K562 (cell line): ENCODE data around the gene SDC1. TPM values are rescaled to one million over a fixed set of nuclear protein-coding genes. Genes with fewer than 3 reads are reported as not detected.

Source experiments
- ATAC-seq: fragments of 200-7000 bp; cut with Tn5 transposase; 3 replicates; pipeline ENCODE4 v1.9.1; 2020; ENCODE audit warnings: moderate library complexity
- BruUV-seq: library from RNA; stranded (reverse); fragments of 400-500 nt; replicated peaks from 2 replicates; lab custom pipeline; 2021; lab: Mats Ljungman, UMichigan
- CTCF ChIA-PET: fragments of 300-600 bp; formaldehyde crosslinking; extraction: SDS; loops from one replicate; lab custom pipeline; 2021; ENCODE audit warnings: low intra/inter-chr PET ratio; lab: Yijun Ruan, JAX
- POLR2A ChIA-PET: fragments of 300-600, 350-650 bp; sonication (Branson Sonifier 250); formaldehyde crosslinking; extraction: SDS; loops from one replicate; lab custom pipeline; 2021; ENCODE audit warnings: antibody characterized with exemption, inconsistent platforms; lab: Yijun Ruan, JAX
- DNase-seq, 4 experiments: peaks; one replicate each; pipeline versions ENCODE4 v3.0.0 to v3.0.0-alpha.2; 2011 to 2018; ENCODE audit warnings: low spot score in 3 of 4, mixed read lengths in 3 of 4; ENCODE audit errors: extremely low read depth in 1 of 4
- FAIRE-seq: peaks from 2 replicates; lab custom pipeline; 2011; peaks lifted over from hg19 to GRCh38; lab: Jason Lieb, UNC
- H2AFZ ChIP-seq: 2 replicates; pipeline ENCODE4 v1.6.0; 2011; ENCODE audit warnings: low read depth, low read length, control low read depth, inconsistent platforms
- H3K27ac ChIP-seq: fragments of 200-600 bp; 3 replicates; pipeline ENCODE4 v1.8.0; 2011; ENCODE audit warnings: low read depth, mild to moderate bottlenecking, control low read depth, inconsistent platforms, low read length, moderate library complexity, mixed read lengths; ENCODE audit errors: extremely low read depth
- H3K27me3 ChIP-seq, 2 experiments: fragments of 300-600 bp in 1 of 2; 2 replicates in 1 of 2; 3 replicates in 1 of 2; pipeline versions ENCODE4 v1.6.0 to v1.8.0; 2011; ENCODE audit warnings: inconsistent platforms in 2 of 2, low read length in 2 of 2, mild to moderate bottlenecking in 1 of 2, mixed read lengths in 1 of 2, moderate library complexity in 1 of 2; ENCODE audit not compliant: control insufficient read depth in 2 of 2, insufficient read depth in 2 of 2
- H3K36me3 ChIP-seq: fragments of 300-600 bp; 3 replicates; pipeline ENCODE4 v1.8.0; 2011; ENCODE audit warnings: mild to moderate bottlenecking, low read length, inconsistent platforms; ENCODE audit not compliant: control insufficient read depth, insufficient read depth
- H3K4me1 ChIP-seq, 2 experiments: fragments of 200-600 bp in 1 of 2; replicated peaks in 1 of 2; 2 replicates in 1 of 2; 3 replicates in 1 of 2; pipeline versions ENCODE4 v1.5.1 to v1.8.0; 2011; ENCODE audit warnings: inconsistent platforms in 2 of 2, low read length in 2 of 2, mild to moderate bottlenecking in 1 of 2, mixed read lengths in 1 of 2, moderate library complexity in 1 of 2; ENCODE audit not compliant: control insufficient read depth in 2 of 2, insufficient read depth in 2 of 2
- H3K4me2 ChIP-seq: 2 replicates; pipeline ENCODE4 v1.6.1; 2011; ENCODE audit warnings: low read length, control low read depth, inconsistent platforms, mixed read lengths; ENCODE audit not compliant: insufficient read depth
- H3K4me3 ChIP-seq: fragments of 200-600 bp; sonication (generic), shearing (Covaris generic); 2 replicates; pipeline ENCODE4 v1.5.1; 2016; ENCODE audit warnings: control low read depth, inconsistent platforms
- H3K79me2 ChIP-seq: fragments of 200-600 bp; 3 replicates; pipeline ENCODE4 v1.8.0; 2011; ENCODE audit warnings: low read length, inconsistent platforms; ENCODE audit not compliant: control insufficient read depth, insufficient read depth
- H3K9ac ChIP-seq, 2 experiments: 2 replicates each; pipeline versions ENCODE4 v1.6.0 to v1.6.1; 2011; ENCODE audit warnings: low read depth in 2 of 2, low read length in 2 of 2, control low read depth in 1 of 2, inconsistent platforms in 1 of 2, mild to moderate bottlenecking in 1 of 2, mixed read lengths in 1 of 2; ENCODE audit not compliant: insufficient read depth in 1 of 2
- H3K9me1 ChIP-seq: one replicate; pipeline ENCODE4 v1.6.0; 2011; ENCODE audit warnings: inconsistent platforms, mild to moderate bottlenecking, low read length, moderate library complexity; ENCODE audit not compliant: control insufficient read depth, insufficient read depth
- H3K9me3 ChIP-seq: replicated peaks from 2 replicates; pipeline ENCODE4 v1.5.1; 2011; ENCODE audit warnings: low read depth, low read length, inconsistent platforms; ENCODE audit not compliant: control insufficient read depth, insufficient read depth
- H4K20me1 ChIP-seq: replicated peaks from 2 replicates; pipeline ENCODE4 v1.6.1; 2011; ENCODE audit warnings: low read length, inconsistent platforms, mixed read lengths; ENCODE audit not compliant: control insufficient read depth, insufficient read depth
- CXXC5 ChIP-seq: fragments of 250-450 bp; sonication (Bioruptor Pico); IDR thresholded peaks from 2 replicates; pipeline ENCODE4 v1.8.0; 2022; ENCODE audit warnings: inconsistent platforms, mild to moderate bottlenecking, moderate library complexity
- DEAF1 ChIP-seq: fragments of 450-650 bp; formaldehyde crosslinking; IDR thresholded peaks from 2 replicates; pipeline ENCODE4 v1.4.0; 2020; ENCODE audit warnings: mild to moderate bottlenecking, moderate library complexity
- DMBX1 ChIP-seq: fragments of 250-450 bp; sonication (Bioruptor Pico); IDR thresholded peaks from 2 replicates; pipeline ENCODE4 v1.8.0; 2022; ENCODE audit warnings: inconsistent platforms, mild to moderate bottlenecking, moderate library complexity, borderline replicate concordance
- KLF10 ChIP-seq: fragments of 250-450 bp; sonication (Bioruptor Pico); IDR thresholded peaks from 2 replicates; pipeline ENCODE4 v1.6.1; 2021; ENCODE audit warnings: matching md5 sums
- MTA3 ChIP-seq: fragments of 450-650 bp; formaldehyde crosslinking; IDR thresholded peaks from 2 replicates; pipeline ENCODE4 v1.6.1; 2017; ENCODE audit warnings: mild to moderate bottlenecking, borderline replicate concordance
- RB1 ChIP-seq: fragments of 450-650 bp; IDR thresholded peaks from 2 replicates; pipeline ENCODE4 v1.6.1; 2017; ENCODE audit warnings: low read depth, mild to moderate bottlenecking
- REST ChIP-seq, 2 experiments: fragments of 450-650 bp; formaldehyde crosslinking in 1 of 2; IDR thresholded peaks; 2 replicates each; pipeline versions ENCODE4 v1.4.0 to v1.6.1; 2014 to 2020; ENCODE audit warnings: mild to moderate bottlenecking in 2 of 2, borderline replicate concordance in 1 of 2, low read depth in 1 of 2
- SP1 ChIP-seq: sonication (generic); formaldehyde crosslinking; IDR thresholded peaks from 2 replicates; pipeline ENCODE4 v1.8.1; 2022; ENCODE audit warnings: mild to moderate bottlenecking, missing genetic modification reagents
- TEAD1 ChIP-seq, 2 experiments: fragments of 450-650 bp in 1 of 2; sonication (generic) in 1 of 2; formaldehyde crosslinking; IDR thresholded peaks; 2 replicates each; pipeline versions ENCODE4 v1.4.0 to v1.8.0; 2020 to 2022; ENCODE audit warnings: mild to moderate bottlenecking in 2 of 2, missing genetic modification reagents in 1 of 2
- ZFX ChIP-seq: sonication (generic); formaldehyde crosslinking; IDR thresholded peaks from 2 replicates; pipeline ENCODE4 v1.8.0; 2022; ENCODE audit warnings: mild to moderate bottlenecking, missing genetic modification reagents, moderate library complexity
- WGBS: fragments of 100-300 bp; shearing (Covaris generic); methylation state at CpG from one replicate; pipeline ENCODE4 v1.1.6; 2016; ENCODE audit warnings: low coverage, mixed read lengths; ENCODE audit not compliant: insufficient coverage; ENCODE audit errors: missing lambda C conversion rate; 5-methylcytosine and 5-hydroxymethylcytosine counted together
- in situ Hi-C: fragments of 300-500 bp; cut with MboI; formaldehyde crosslinking; loops from 4 replicates; pipeline ENCODE4 v1.15.0; 2018; ENCODE audit warnings: inconsistent platforms, mixed read lengths
- intact Hi-C: fragments of 100-400 bp; cut with micrococcal nuclease; formaldehyde crosslinking; loops from 2 replicates; pipeline ENCODE4 v1.14.2; 2022
- polyA plus RNA-seq, 8 experiments: library from polyadenylated mRNA; depleted of rRNA in 4 of 8; stranded (reverse) in 5 of 8; unstranded in 3 of 8; fragments of >200 nt; fragmentation: Nextera tagmentation in 2 of 8; fragmentation: Illumina TruSeq in 1 of 8; extraction: Ambion mirVana in 2 of 8; extraction: Trizol in 1 of 8; gene quantifications; 2 replicates each; pipeline versions ENCODE4 v1.2.1 to v1.2.3, GENCODE V29; 2011 to 2014; ENCODE audit warnings: inconsistent platforms in 1 of 8, missing spikeins in 1 of 8
- total RNA-seq, 7 experiments: library from RNA; depleted of rRNA in 6 of 7; stranded (reverse); fragments of >200 nt in 6 of 7; fragmentation: Illumina TruSeq in 2 of 7; extraction: Trizol in 2 of 7; gene quantifications; 2 replicates each; pipeline versions ENCODE4 v1.2.1 to v1.2.3, GENCODE V29; 2011 to 2021; ENCODE audit warnings: low replicate concordance in 1 of 7

The SDC1 gene
- total and polyA plus RNA-seq, 9 of the 15 experiments (the other 6 are each of a cell fraction or from before 2014, with no cell fraction given): 0.06 to 2.7 (median 0.49) TPM

GRCh38 chr2:20225294-20226151 is 593 bp upstream of the SDC1 start:
- DNase-seq: peak; percentile 67 to 78 (median 76)
- Histone ChIP-seq H3K27ac (no peak overlapping the region), H3K9me1 (no peaks in the 10 kb centered on the region), H3K4me1 (peaks cover 0 to 29% of the 10 kb centered on the region in 2 experiments; a peak in 2 of 5 replicates), H3K79me2 (no peaks in the 10 kb centered on the region), H3K27me3 (peaks cover 15 to 59% of the 10 kb centered on the region in 2 experiments; a peak in 3 of 5 replicates), H3K9me3 (no peaks in the 10 kb centered on the region), H3K36me3 (no peaks in the 10 kb centered on the region), H2AFZ (peak overlapping the region; percentile 85), H3K4me2 (peak overlapping the region; percentile 72), H3K9ac (peak overlapping the region in 1 of 2 experiments; percentile 83; a peak in 2 of 4 replicates), H3K4me3 (peak overlapping the region; percentile 47), H4K20me1 (no peaks in the 10 kb centered on the region)
- POLR2A ChIA-PET: interaction anchor here (0.6 to 1.4 kb wide), 2 partner anchors 16 to 19 kb away, joined by 3 read pairs; no protein-coding TSS in a partner anchor
- in situ Hi-C loops: loop anchor here (10.0 kb wide), 1 partner anchor 91 kb away; no protein-coding TSS in a partner anchor
- no TSS peak for BruUV-seq
- no peak for FAIRE-seq
- 13% methylated on average over 53 of the region's 66 CpGs for WGBS
- CTCF ChIA-PET: interaction anchor here (0.8 to 2.0 kb wide), 2 partner anchors 89 to 270 kb away, joined by 3 to 15 read pairs; no protein-coding TSS in a partner anchor
- intact Hi-C loops: loop anchor here (1.0 to 5.0 kb wide), 3 partner anchors 90 to 268 kb away; no protein-coding TSS in a partner anchor
- ATAC-seq: peak; percentile 91
- no peak for TF ChIP-seq DMBX1 (CRISPR knock-in tag)
- peak; percentile 52 for TF ChIP-seq ZFX (CRISPR knock-in tag)
- TF ChIP-seq TEAD1 (CRISPR knock-in tag; IDR thresholded peaks at IDR 0.05): no peak
- peak; percentile 27; the same call in 1 of the 2 replicates for TF ChIP-seq MTA3
- no peak for TF ChIP-seq KLF10 (CRISPR knock-in tag)
- no peak for TF ChIP-seq SP1 (CRISPR knock-in tag)
- TF ChIP-seq RB1: peak; percentile 70; the same call in 1 of the 2 replicates
- peak; percentile 67; the same call in 1 of the 2 replicates for TF ChIP-seq REST (IDR thresholded peaks at IDR 0.05; ENCODE audit: borderline replicate concordance)
- no peak for TF ChIP-seq REST (CRISPR knock-in tag; IDR thresholded peaks at IDR 0.05; ENCODE audit: low read depth)
- TF ChIP-seq CXXC5 (CRISPR knock-in tag): peak; percentile 30; the same call in 1 of the 2 replicates
- peak; percentile 77 for TF ChIP-seq DEAF1 (CRISPR knock-in tag)
